H1 (cell line): ENCODE results near the gene MARK3. TPM values are rescaled to one million over a fixed set of nuclear protein-coding genes. Genes with fewer than 3 reads are reported as not detected.

Experiments
- CTCF ChIA-PET: fragments of 300-600 bp; sonication (Branson Sonifier 250); formaldehyde crosslinking; loops from one replicate; lab custom pipeline; 2021; ENCODE audit not compliant: partially characterized antibody; lab: Charles Lee
- POLR2A ChIA-PET: fragments of 300-600 bp; sonication (Branson Sonifier 250); formaldehyde crosslinking; loops from one replicate; lab custom pipeline; 2021; ENCODE audit warnings: inconsistent platforms; ENCODE audit not compliant: partially characterized antibody; lab: Charles Lee
- DNase-seq, 2 experiments: peaks; one replicate each; pipeline versions ENCODE4 v3.0.0 to v3.0.0-alpha.2; 2010 to 2022; ENCODE audit warnings: low spot score in 2 of 2, low read depth in 1 of 2, mixed read lengths in 1 of 2
- FAIRE-seq: peaks from 2 replicates; lab custom pipeline; 2011; peaks lifted over from hg19 to GRCh38; lab: Jason Lieb, UNC
- H2AFZ ChIP-seq: 2 replicates; pipeline ENCODE4 v1.8.1; 2012; ENCODE audit warnings: low read length, inconsistent platforms
- H2AK5ac ChIP-seq: 2 replicates; pipeline ENCODE4 v1.6.1; 2013; ENCODE audit warnings: low read depth, low read length
- H2BK120ac ChIP-seq: replicated peaks from 2 replicates; pipeline ENCODE3; 2013; ENCODE audit warnings: low read depth, low read length, inconsistent platforms
- H2BK12ac ChIP-seq: 2 replicates; pipeline ENCODE4 v1.6.1; 2013; ENCODE audit warnings: low read depth, low read length
- H2BK15ac ChIP-seq: 2 replicates; pipeline ENCODE4 v1.6.1; 2013; ENCODE audit warnings: low read length
- H2BK20ac ChIP-seq: 2 replicates; pipeline ENCODE4 v1.6.1; 2013; ENCODE audit warnings: low read length
- H2BK5ac ChIP-seq: 2 replicates; pipeline ENCODE4 v1.6.1; 2013; ENCODE audit warnings: low read depth, low read length
- H3K14ac ChIP-seq: 2 replicates; pipeline ENCODE4 v1.6.1; 2013; ENCODE audit warnings: inconsistent platforms; ENCODE audit not compliant: insufficient read length
- H3K18ac ChIP-seq: 2 replicates; pipeline ENCODE4 v1.6.1; 2013; ENCODE audit warnings: low read length; ENCODE audit errors: extremely low read depth
- H3K23ac ChIP-seq: 2 replicates; pipeline ENCODE4 v1.6.1; 2013; ENCODE audit warnings: inconsistent platforms; ENCODE audit not compliant: insufficient read length
- H3K23me2 ChIP-seq: 2 replicates; pipeline ENCODE4 v1.6.1; 2013; ENCODE audit warnings: low read depth, low read length
- H3K27ac ChIP-seq: 2 replicates; pipeline ENCODE4 v1.6.1; 2011; ENCODE audit warnings: low read depth, low read length, inconsistent platforms
- H3K27me3 ChIP-seq, 4 experiments: replicated peaks in 1 of 4; 1 replicate in 1 of 4; 2 replicates in 3 of 4; pipeline versions ENCODE4 v1.6.1 to v1.8.1; 2011 to 2013; ENCODE audit warnings: low read length in 3 of 4, mild to moderate bottlenecking in 3 of 4, inconsistent platforms in 2 of 4, mixed read lengths in 2 of 4, moderate library complexity in 1 of 4; ENCODE audit not compliant: control insufficient read depth in 3 of 4, insufficient read depth in 3 of 4; ENCODE audit errors: extremely low read depth in 1 of 4
- H3K36me3 ChIP-seq, 4 experiments: 2 replicates each; pipeline versions ENCODE4 v1.6.1 to v1.8.1; 2011 to 2013; ENCODE audit warnings: mild to moderate bottlenecking in 4 of 4, low read length in 3 of 4, moderate library complexity in 2 of 4, control low read depth in 1 of 4, inconsistent platforms in 1 of 4; ENCODE audit not compliant: insufficient read depth in 4 of 4, control insufficient read depth in 2 of 4
- H3K4ac ChIP-seq: replicated peaks from 2 replicates; pipeline ENCODE3; 2013; ENCODE audit warnings: low read length, low read depth, mixed read lengths, inconsistent platforms; ENCODE audit not compliant: insufficient read length
- H3K4me1 ChIP-seq, 4 experiments: replicated peaks in 1 of 4; 1 replicate in 1 of 4; 2 replicates in 3 of 4; pipeline versions ENCODE4 v1.6.1 to v1.8.1; 2011 to 2013; ENCODE audit warnings: low read length in 3 of 4, inconsistent platforms in 2 of 4, mixed read lengths in 1 of 4; ENCODE audit not compliant: insufficient read depth in 4 of 4, control insufficient read depth in 3 of 4
- H3K4me2 ChIP-seq, 2 experiments: 2 replicates each; pipeline versions ENCODE4 v1.6.1 to v1.8.1; 2011 to 2013; ENCODE audit warnings: low read depth in 2 of 2, low read length in 2 of 2, control low read depth in 1 of 2, inconsistent platforms in 1 of 2, mild to moderate bottlenecking in 1 of 2; ENCODE audit not compliant: insufficient read depth in 1 of 2
- H3K4me3 ChIP-seq, 4 experiments: fragments of 200-600, 300-600 bp in 1 of 4; sonication (generic), shearing (Covaris generic), sonication (Bioruptor Twin) in 1 of 4; 2 replicates each; pipeline versions ENCODE4 v1.5.1 to v1.8.1; 2011 to 2016; ENCODE audit warnings: low read length in 4 of 4, low read depth in 3 of 4, control low read depth in 2 of 4, inconsistent platforms in 2 of 4, mild to moderate bottlenecking in 2 of 4, mixed read lengths in 1 of 4, moderate library complexity in 1 of 4; ENCODE audit not compliant: insufficient read depth in 2 of 4; ENCODE audit errors: extremely low read depth in 1 of 4
- H3K56ac ChIP-seq: replicated peaks from 2 replicates; pipeline ENCODE3; 2013; ENCODE audit warnings: low read depth, mild to moderate bottlenecking, mixed read lengths, low read length, inconsistent platforms; ENCODE audit not compliant: insufficient read length
- H3K79me1 ChIP-seq: 2 replicates; pipeline ENCODE4 v1.6.1; 2013; ENCODE audit warnings: low read depth, low read length, control low read depth
- H3K79me2 ChIP-seq, 2 experiments: 2 replicates each; pipeline versions ENCODE4 v1.6.1 to v1.8.1; 2012 to 2013; ENCODE audit warnings: low read length in 2 of 2, mild to moderate bottlenecking in 2 of 2, inconsistent platforms in 1 of 2; ENCODE audit not compliant: insufficient read depth in 2 of 2, control insufficient read depth in 1 of 2
- H3K9ac ChIP-seq, 4 experiments: replicated peaks in 1 of 4; 1 replicate in 1 of 4; 2 replicates in 3 of 4; pipeline versions ENCODE4 v1.6.1 to v1.8.1; 2011 to 2013; ENCODE audit warnings: low read depth in 3 of 4, low read length in 3 of 4, control low read depth in 2 of 4, mild to moderate bottlenecking in 2 of 4, moderate library complexity in 2 of 4, inconsistent platforms in 1 of 4; ENCODE audit errors: extremely low read depth in 1 of 4
- H3K9me3 ChIP-seq, 2 experiments: 2 replicates each; pipeline versions ENCODE4 v1.6.1 to v1.8.1; 2012 to 2013; ENCODE audit warnings: mild to moderate bottlenecking in 2 of 2, moderate library complexity in 2 of 2, control low read depth in 1 of 2, inconsistent platforms in 1 of 2, low read depth in 1 of 2, low read length in 1 of 2, mixed read lengths in 1 of 2; ENCODE audit not compliant: insufficient read depth in 2 of 2
- H4K20me1 ChIP-seq, 2 experiments: replicated peaks in 1 of 2; 2 replicates each; pipeline versions ENCODE3 to v1.8.1; 2011 to 2013; ENCODE audit warnings: inconsistent platforms in 2 of 2, low read length in 2 of 2, mild to moderate bottlenecking in 1 of 2; ENCODE audit not compliant: insufficient read depth in 2 of 2, control insufficient read depth in 1 of 2
- H4K5ac ChIP-seq: 2 replicates; pipeline ENCODE4 v1.6.1; 2013; ENCODE audit warnings: low read length, low read depth, mixed read lengths, inconsistent platforms; ENCODE audit not compliant: insufficient read length
- H4K8ac ChIP-seq: 2 replicates; pipeline ENCODE4 v1.8.0; 2013; ENCODE audit warnings: mild to moderate bottlenecking, moderate library complexity, low read length, inconsistent platforms; ENCODE audit not compliant: insufficient read depth; ENCODE audit errors: extremely low read depth
- H4K91ac ChIP-seq: replicated peaks from 2 replicates; pipeline ENCODE3; 2013; ENCODE audit warnings: low read length, mixed read lengths, inconsistent platforms; ENCODE audit not compliant: insufficient read length
- ATF3 ChIP-seq: IDR thresholded peaks from 2 replicates; pipeline ENCODE4 v1.6.1; 2011; ENCODE audit warnings: low read depth, mild to moderate bottlenecking, low read length; ENCODE audit not compliant: insufficient read depth
- BACH1 ChIP-seq: IDR thresholded peaks from 2 replicates; pipeline ENCODE4 v1.6.1; 2012; ENCODE audit warnings: low read length, improper control_type of control experiment
- CHD1 ChIP-seq: IDR thresholded peaks from 2 replicates; pipeline ENCODE4 v1.6.1; 2012; ENCODE audit warnings: low read depth, low read length, improper control_type of control experiment
- CTCF ChIP-seq, 3 experiments: IDR thresholded peaks; 1 replicate in 2 of 3; 2 replicates in 1 of 3; pipeline versions ENCODE4 v1.5.1 to v1.6.1; 2011; ENCODE audit warnings: low read length in 3 of 3, mild to moderate bottlenecking in 3 of 3, inconsistent platforms in 2 of 3, low read depth in 1 of 3, moderate library complexity in 1 of 3; ENCODE audit not compliant: insufficient read depth in 1 of 3; ENCODE audit errors: control extremely low read depth in 1 of 3
- KDM5A ChIP-seq: fragments of 200-600 bp; IDR thresholded peaks from 2 replicates; pipeline ENCODE4 v1.7.1; 2012; ENCODE audit warnings: mild to moderate bottlenecking, low read length, inconsistent platforms, mixed read lengths
- SIN3A ChIP-seq, 2 experiments: IDR thresholded peaks in 1 of 2; conservative IDR thresholded peaks in 1 of 2; 2 replicates each; pipeline ENCODE4 v1.6.1; 2011 to 2012; ENCODE audit warnings: low read length in 2 of 2, improper control_type of control experiment in 1 of 2, low read depth in 1 of 2, mild to moderate bottlenecking in 1 of 2
- ZNF274 ChIP-seq: IDR thresholded peaks from 2 replicates; pipeline ENCODE4 v1.7.0; 2012; ENCODE audit warnings: low read length, borderline replicate concordance; ENCODE audit errors: extremely low read depth
- WGBS, 2 experiments: shearing (Covaris generic) in 1 of 2; methylation state at CpG; one replicate each; pipeline versions ENCODE4 v1.1.6 to v1.1.7; 2013 to 2015; ENCODE audit warnings: low lambda C conversion rate in 2 of 2, mixed read lengths in 2 of 2, inconsistent platforms in 1 of 2, low coverage in 1 of 2, missing lambda C conversion rate in 1 of 2; ENCODE audit not compliant: insufficient replicate concordance in 2 of 2, insufficient coverage in 1 of 2, insufficient read length in 1 of 2; ENCODE audit errors: extremely low coverage in 1 of 2, missing lambda C conversion rate in 1 of 2; 5-methylcytosine and 5-hydroxymethylcytosine counted together
- polyA plus RNA-seq, 7 experiments: library from polyadenylated mRNA; depleted of rRNA in 3 of 7; stranded (reverse) in 5 of 7; unstranded in 2 of 7; fragments of >200 nt in 5 of 7; fragments of 200-250 nt in 2 of 7; gene quantifications; 1 replicate in 5 of 7; 2 replicates in 1 of 7; 4 replicates in 1 of 7; pipeline versions ENCODE4 v1.2.1 to v1.2.3, GENCODE V29; 2011 to 2013; ENCODE audit warnings: missing spikeins in 2 of 7, mixed read lengths in 2 of 7
- total RNA-seq: library from RNA; stranded (reverse); fragmentation: NEBNext Ultra II Directional; extraction: Animal tissue kit (Norgen Biotek cat#: 25700); gene quantifications from 2 replicates; pipeline ENCODE4 v1.2.1, GENCODE V29; 2021

Gene MARK3
- total and polyA plus RNA-seq, 2 of the 8 experiments (the other 6 are each of a cell fraction or from before 2014, with no cell fraction given): 39.4 to 76.9 TPM

- Histone ChIP-seq H3K4me3 (no peak overlapping the region), H4K5ac (no peak overlapping the region), H2AK5ac (no peak overlapping the region), H2BK20ac (no peak overlapping the region), H3K36me3 (no peaks in the 10 kb centered on the region; a peak in 1 of 8 replicates), H3K23ac (no peak overlapping the region), H3K79me2 (peaks cover 0 to 41% of the 10 kb centered on the region in 2 experiments; a peak in 3 of 4 replicates), H4K91ac (no peak overlapping the region), H3K9ac (no peak overlapping the region), H3K79me1 (peaks cover 5% of the 10 kb centered on the region; the same call in 1 of the 2 replicates), H2BK15ac (no peak overlapping the region), H2BK5ac (no peak overlapping the region), H3K14ac (no peak overlapping the region), H3K18ac (no peak overlapping the region), H3K4me1 (peaks cover 0 to 8% (median 3%) of the 10 kb centered on the region in 4 experiments; a peak in 4 of 7 replicates), H3K27ac (no peak overlapping the region), H3K9me3 (no peaks in the 10 kb centered on the region), H4K20me1 (peaks cover 0 to 2% of the 10 kb centered on the region in 2 experiments), H2AFZ (no peak overlapping the region), H2BK12ac (no peak overlapping the region), H4K8ac (no peak overlapping the region), H3K4ac (no peak overlapping the region), H3K23me2 (no peaks in the 10 kb centered on the region), H2BK120ac (no peak overlapping the region), H3K56ac (no peak overlapping the region), H3K4me2 (no peak overlapping the region), H3K27me3 (no peaks in the 10 kb centered on the region)
- CTCF ChIA-PET: interaction anchor here (1.2 to 1.3 kb wide), 2 partner anchors 17 to 64 kb away, joined by 3 to 4 read pairs; no protein-coding TSS in a partner anchor
- 100% methylated on average over 5 of the region's 6 CpGs; no CpG with 5 or more reads in 1 of the 2 experiments for WGBS, 2 experiments
- no peak for DNase-seq
- POLR2A ChIA-PET: no interaction called here
- FAIRE-seq: no peak
- TF ChIP-seq KDM5A (no peak), SIN3A (conservative IDR thresholded peaks at IDR 0.05 in 1 of 2, IDR thresholded peaks at IDR 0.05 in 1 of 2; ENCODE audit: low read depth in 1 of 2, low read length in 2 of 2) (no peak), ZNF274 (no peak), ATF3 (no peak), CHD1 (no peak), BACH1 (no peak), CTCF (IDR thresholded peaks at IDR 0.05; ENCODE audit: control extremely low read depth in 1 of 3, insufficient read depth in 1 of 3, low read depth in 1 of 3, low read length in 3 of 3) (no peak)
Measured at GRCh38 chr14:103442288-103442687, 57.1 kb downstream of the MARK3 start.
